DOHH2 (cell line): ENCODE data around the gene SERPINA9.

Source experiments
- H3F3A ChIP-seq: fragments of 200-600 bp; sonication (generic), shearing (Covaris generic); 2 replicates; pipeline ENCODE4 v1.6.0; 2016; ENCODE audit warnings: antibody characterized with exemption, mild to moderate bottlenecking; ENCODE audit not compliant: control insufficient read depth, insufficient read depth
- H3K27ac ChIP-seq: fragments of 200-600 bp; sonication (generic); 2 replicates; pipeline ENCODE4 v1.5.1; 2014; ENCODE audit warnings: low read depth, mild to moderate bottlenecking, low read length, moderate library complexity
- H3K27me3 ChIP-seq: fragments of 200-600 bp; sonication (generic); 2 replicates; pipeline ENCODE4 v1.6.1; 2014; ENCODE audit warnings: mild to moderate bottlenecking, low read length, mixed read lengths; ENCODE audit not compliant: control insufficient read depth
- H3K36me3 ChIP-seq: fragments of 200-600 bp; sonication (generic); 2 replicates; pipeline ENCODE4 v1.6.1; 2014; ENCODE audit warnings: mild to moderate bottlenecking, low read length, moderate library complexity, mixed read lengths; ENCODE audit not compliant: control insufficient read depth
- H3K4me1 ChIP-seq: fragments of 200-600 bp; sonication (generic); 2 replicates; pipeline ENCODE4 v1.6.1; 2014; ENCODE audit warnings: mild to moderate bottlenecking, low read length, mixed read lengths; ENCODE audit not compliant: control insufficient read depth
- H3K4me2 ChIP-seq: fragments of 200-600 bp; sonication (generic); 2 replicates; pipeline ENCODE4 v1.6.0; 2014; ENCODE audit warnings: mild to moderate bottlenecking, low read length, moderate library complexity
- H3K4me3 ChIP-seq: fragments of 200-600 bp; sonication (generic); 2 replicates; pipeline ENCODE4 v1.5.1; 2014; ENCODE audit warnings: mild to moderate bottlenecking, low read length, mixed read lengths
- H3K79me2 ChIP-seq: fragments of 200-600 bp; sonication (generic); 2 replicates; pipeline ENCODE4 v1.6.1; 2014; ENCODE audit warnings: mild to moderate bottlenecking, low read length, mixed read lengths; ENCODE audit not compliant: control insufficient read depth
- H3K9me2 ChIP-seq: fragments of 200-600 bp; sonication (generic); replicated peaks from 2 replicates; pipeline ENCODE4 v1.6.1; 2014; ENCODE audit warnings: mild to moderate bottlenecking, low read length, mixed read lengths; ENCODE audit not compliant: control insufficient read depth
- H3K9me3 ChIP-seq: fragments of 200-600 bp; sonication (generic); 2 replicates; pipeline ENCODE4 v1.6.1; 2014; ENCODE audit warnings: antibody characterized with exemption, low read length, mixed read lengths; ENCODE audit not compliant: control insufficient read depth, insufficient read depth
- H4K20me1 ChIP-seq: fragments of 200-600 bp; sonication (generic); 2 replicates; pipeline ENCODE4 v1.6.0; 2014; ENCODE audit warnings: low read depth, mild to moderate bottlenecking, antibody characterized with exemption, low read length, moderate library complexity; ENCODE audit not compliant: control insufficient read depth, insufficient read depth
- EZH2phosphoT487 ChIP-seq: fragments of 200-600 bp; sonication (generic); IDR thresholded peaks from 2 replicates; pipeline ENCODE4 v1.6.1; 2017; ENCODE audit warnings: borderline replicate concordance, mild to moderate bottlenecking, antibody characterized with exemption, low read length, moderate library complexity, mixed read lengths
- TF ChIP-seq, protein P1 (sequence below): fragments of 200-600 bp; sonication (generic); IDR thresholded peaks from one replicate; pipeline ENCODE4 v1.5.1; 2014; ENCODE audit warnings: antibody characterized with exemption, mild to moderate bottlenecking, low read depth, low read length; ENCODE audit not compliant: poor library complexity, severe bottlenecking

SERPINA9 gene

DNA sequence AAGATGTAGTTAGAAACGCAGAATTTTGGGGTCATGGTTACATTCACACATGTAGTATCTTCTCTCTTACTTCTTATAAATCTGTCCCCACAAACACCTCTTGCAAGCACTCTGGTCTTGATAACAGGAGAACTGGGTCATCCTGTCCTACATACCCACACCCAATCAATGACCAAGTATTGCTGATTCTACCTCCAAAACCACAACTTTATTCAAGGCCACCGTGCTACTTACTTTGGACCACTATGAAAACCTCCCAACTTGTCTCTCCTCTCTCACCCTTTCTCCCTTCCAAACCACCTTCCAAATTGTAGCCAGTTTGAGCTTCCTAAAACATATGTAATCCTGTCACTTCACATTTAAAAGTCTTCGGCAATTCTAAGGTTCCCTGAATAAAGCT lies 28.8 kb downstream of the SERPINA9 start:
- no peaks in the 10 kb centered on the region for H3K9me2 ChIP-seq
- H3K4me2 ChIP-seq, result no peak overlapping the region
- no peaks in the 10 kb centered on the region for H4K20me1 ChIP-seq
- no peaks in the 10 kb centered on the region for H3K27me3 ChIP-seq
- H3K27ac ChIP-seq, result no peak overlapping the region
- peaks cover 32% of the 10 kb centered on the region for H3K4me1 ChIP-seq
- H3F3A ChIP-seq, result peaks cover 15% of the 10 kb centered on the region
- no peaks in the 10 kb centered on the region for H3K79me2 ChIP-seq
- H3K36me3 ChIP-seq, result no peaks in the 10 kb centered on the region
- no peaks in the 10 kb centered on the region for H3K9me3 ChIP-seq
- TF ChIP-seq, protein P1, sequence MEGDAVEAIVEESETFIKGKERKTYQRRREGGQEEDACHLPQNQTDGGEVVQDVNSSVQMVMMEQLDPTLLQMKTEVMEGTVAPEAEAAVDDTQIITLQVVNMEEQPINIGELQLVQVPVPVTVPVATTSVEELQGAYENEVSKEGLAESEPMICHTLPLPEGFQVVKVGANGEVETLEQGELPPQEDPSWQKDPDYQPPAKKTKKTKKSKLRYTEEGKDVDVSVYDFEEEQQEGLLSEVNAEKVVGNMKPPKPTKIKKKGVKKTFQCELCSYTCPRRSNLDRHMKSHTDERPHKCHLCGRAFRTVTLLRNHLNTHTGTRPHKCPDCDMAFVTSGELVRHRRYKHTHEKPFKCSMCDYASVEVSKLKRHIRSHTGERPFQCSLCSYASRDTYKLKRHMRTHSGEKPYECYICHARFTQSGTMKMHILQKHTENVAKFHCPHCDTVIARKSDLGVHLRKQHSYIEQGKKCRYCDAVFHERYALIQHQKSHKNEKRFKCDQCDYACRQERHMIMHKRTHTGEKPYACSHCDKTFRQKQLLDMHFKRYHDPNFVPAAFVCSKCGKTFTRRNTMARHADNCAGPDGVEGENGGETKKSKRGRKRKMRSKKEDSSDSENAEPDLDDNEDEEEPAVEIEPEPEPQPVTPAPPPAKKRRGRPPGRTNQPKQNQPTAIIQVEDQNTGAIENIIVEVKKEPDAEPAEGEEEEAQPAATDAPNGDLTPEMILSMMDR, result no peak
- no peak for TF ChIP-seq EZH2phosphoT487
- H3K4me3 ChIP-seq, result no peak overlapping the region

DNA sequence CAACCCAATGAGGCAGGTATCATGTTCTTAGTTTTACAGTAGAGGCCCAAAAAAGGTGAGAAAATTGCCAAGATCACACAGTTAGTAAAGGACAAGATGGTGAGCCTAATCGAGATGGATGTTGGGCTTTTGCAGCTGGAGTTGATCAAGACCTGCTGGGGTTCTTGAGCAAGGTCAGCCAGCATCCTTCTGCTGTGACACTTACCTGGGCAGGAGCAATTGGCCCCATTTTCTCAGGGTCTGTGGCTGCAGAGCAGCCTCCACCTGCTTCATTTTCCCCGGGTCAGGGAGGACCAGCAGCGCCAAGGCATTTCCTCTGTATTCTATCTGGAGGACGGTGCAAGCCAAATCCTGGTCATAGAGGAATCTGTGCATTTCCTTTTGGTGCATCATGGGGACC lies 29.9 kb downstream of the SERPINA9 start:
- no peaks in the 10 kb centered on the region for H3K9me3 ChIP-seq
- no peak overlapping the region for H3K27ac ChIP-seq
- no peak for TF ChIP-seq EZH2phosphoT487
- TF ChIP-seq, protein P1, result no peak
- no peaks in the 10 kb centered on the region for H4K20me1 ChIP-seq
- H3K27me3 ChIP-seq, result no peaks in the 10 kb centered on the region
- H3K79me2 ChIP-seq, result no peaks in the 10 kb centered on the region
- H3K4me3 ChIP-seq, result no peak overlapping the region
- H3F3A ChIP-seq, result peaks cover 5% of the 10 kb centered on the region
- H3K36me3 ChIP-seq, result no peaks in the 10 kb centered on the region
- no peaks in the 10 kb centered on the region for H3K9me2 ChIP-seq
- no peak overlapping the region for H3K4me2 ChIP-seq
- H3K4me1 ChIP-seq, result peaks cover 21% of the 10 kb centered on the region

- TF ChIP-seq EZH2phosphoT487, result no peak
- TF ChIP-seq, protein P1, result no peak
- H3K4me3 ChIP-seq, result no peak overlapping the region
- no peak overlapping the region for H3K4me2 ChIP-seq
- H3F3A ChIP-seq, result no peaks in the 10 kb centered on the region
- H3K27ac ChIP-seq, result no peak overlapping the region
- H3K79me2 ChIP-seq, result no peaks in the 10 kb centered on the region
- H3K9me3 ChIP-seq, result no peaks in the 10 kb centered on the region
- peaks cover 14% of the 10 kb centered on the region for H3K4me1 ChIP-seq
- no peaks in the 10 kb centered on the region for H3K9me2 ChIP-seq
- H3K27me3 ChIP-seq, result no peaks in the 10 kb centered on the region
- H4K20me1 ChIP-seq, result no peaks in the 10 kb centered on the region
- H3K36me3 ChIP-seq, result no peaks in the 10 kb centered on the region
These were observed 31.0 kb downstream of the SERPINA9 start for GRCh38 chr14:94445003-94445402.
